ENCODE measurements around the gene HOXB2.

DNA sequence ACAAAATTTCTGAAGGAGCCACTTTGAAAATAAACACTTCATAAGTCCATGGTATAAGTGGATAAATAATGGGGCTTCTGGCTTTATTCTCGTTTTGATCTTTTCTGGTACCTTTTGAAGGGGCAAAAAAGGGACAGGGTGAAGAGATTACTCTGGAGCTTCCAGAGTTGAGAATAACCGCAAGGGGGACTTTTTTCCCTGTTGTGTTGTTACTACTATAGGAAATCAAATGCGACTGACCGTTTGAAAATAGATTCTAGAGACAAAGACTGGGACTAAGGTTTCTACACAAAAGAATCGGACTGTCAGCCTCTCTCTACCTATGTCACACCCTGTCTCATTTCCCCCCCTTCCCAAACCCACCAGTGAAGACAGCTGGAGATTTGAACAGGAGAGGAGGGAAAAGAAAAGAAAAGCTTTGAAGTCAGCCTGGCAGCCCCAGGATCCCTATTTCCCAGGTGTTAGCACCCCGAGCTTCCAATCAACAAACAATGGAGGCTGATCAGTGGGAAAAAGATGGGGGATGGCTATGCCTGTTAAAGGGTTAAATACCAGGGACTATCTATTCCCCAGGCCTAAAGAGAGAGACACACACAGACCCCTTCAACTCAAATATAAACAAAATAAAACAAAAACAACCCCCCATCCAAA lies 24.9 kb upstream of the HOXB2 start:
- TF ChIP-seq, protein P1, sequence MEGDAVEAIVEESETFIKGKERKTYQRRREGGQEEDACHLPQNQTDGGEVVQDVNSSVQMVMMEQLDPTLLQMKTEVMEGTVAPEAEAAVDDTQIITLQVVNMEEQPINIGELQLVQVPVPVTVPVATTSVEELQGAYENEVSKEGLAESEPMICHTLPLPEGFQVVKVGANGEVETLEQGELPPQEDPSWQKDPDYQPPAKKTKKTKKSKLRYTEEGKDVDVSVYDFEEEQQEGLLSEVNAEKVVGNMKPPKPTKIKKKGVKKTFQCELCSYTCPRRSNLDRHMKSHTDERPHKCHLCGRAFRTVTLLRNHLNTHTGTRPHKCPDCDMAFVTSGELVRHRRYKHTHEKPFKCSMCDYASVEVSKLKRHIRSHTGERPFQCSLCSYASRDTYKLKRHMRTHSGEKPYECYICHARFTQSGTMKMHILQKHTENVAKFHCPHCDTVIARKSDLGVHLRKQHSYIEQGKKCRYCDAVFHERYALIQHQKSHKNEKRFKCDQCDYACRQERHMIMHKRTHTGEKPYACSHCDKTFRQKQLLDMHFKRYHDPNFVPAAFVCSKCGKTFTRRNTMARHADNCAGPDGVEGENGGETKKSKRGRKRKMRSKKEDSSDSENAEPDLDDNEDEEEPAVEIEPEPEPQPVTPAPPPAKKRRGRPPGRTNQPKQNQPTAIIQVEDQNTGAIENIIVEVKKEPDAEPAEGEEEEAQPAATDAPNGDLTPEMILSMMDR (IDR thresholded peaks at IDR 0.05; ENCODE audit: poor library complexity) = no peak
- TF ChIP-seq EZH2phosphoT487 (IDR thresholded peaks at IDR 0.05; ENCODE audit: low read depth, severe bottlenecking, unreplicated experiment) (no peak), EZH2 (IDR thresholded peaks at IDR 0.05; ENCODE audit: borderline replicate concordance) (no peak)
